Pancreas (tissue), 10 donors: ENCODE data around the gene SND1. TPM values are rescaled to one million over a fixed set of nuclear protein-coding genes. Genes with fewer than 3 reads are reported as not detected.
A peak's percentile ranks its signal among the peaks of the same experiment; 100 is the strongest.

Experiments
- ATAC-seq, 4 donors: fragments of 200-7000 bp; cut with Tn5 transposase; one replicate each; pipeline versions ENCODE4 v1.8.0 to v1.9.1; 2020; ENCODE audit warnings: mild to moderate bottlenecking in 4 of 4, moderate library complexity in 4 of 4
- DNase-seq, 6 donors: peaks; one replicate each; pipeline ENCODE4 v3.0.0-alpha.2; 2020
- FAIRE-seq: peaks from 2 replicates; lab custom pipeline; 2012; peaks lifted over from hg19 to GRCh38; lab: Jason Lieb, UNC
- H3K27ac ChIP-seq, 4 donors: fragments of 200-600 bp; sonication (generic); 1 replicate in 3 of 4; 2 replicates in 1 of 4; pipeline versions ENCODE4 v1.5.0 to v1.8.0; 2020
- H3K27me3 ChIP-seq, 4 donors: fragments of 200-600 bp; one replicate each; pipeline ENCODE4 v1.8.0; 2021
- H3K36me3 ChIP-seq, 3 donors: fragments of 200-600 bp; sonication (generic) in 1 of 3; one replicate each; pipeline versions ENCODE4 v1.5.0 to v1.8.0; 2020 to 2021
- H3K4me1 ChIP-seq, 3 donors: fragments of 200-600 bp; one replicate each; pipeline ENCODE4 v1.8.0; 2021
- H3K4me3 ChIP-seq, 4 donors: fragments of 200-600 bp; sonication (generic) in 2 of 4; one replicate each; pipeline versions ENCODE4 v1.5.0 to v1.8.0; 2020 to 2021
- H3K9me3 ChIP-seq, 4 donors: fragments of 200-600 bp; one replicate each; pipeline ENCODE4 v1.8.0; 2021
- CTCF ChIP-seq, 4 donors: fragments of 200-600 bp; sonication (generic) in 3 of 4; IDR thresholded peaks; one replicate each; pipeline versions ENCODE4 v1.5.0 to v1.8.0; 2021; ENCODE audit warnings: antibody characterized with exemption in 4 of 4
- WGBS, 2 donors: extraction: QIAGEN DNeasy Blood & Tissue Kit; methylation state at CpG; one replicate each; pipeline ENCODE4 v1.1.7; 2013; 5-methylcytosine and 5-hydroxymethylcytosine counted together
- intact Hi-C, 3 donors: fragments of 100-400 bp; cut with DNase I; formaldehyde crosslinking; loops; one replicate each; pipeline versions ENCODE4 v1.11.1 to v1.14.2; 2022
- polyA plus RNA-seq, 2 donors: library from polyadenylated mRNA; stranded (reverse); fragments of 200-250 nt; gene quantifications; one replicate each; pipeline ENCODE4 v1.2.3, GENCODE V29; 2013
- total RNA-seq, 6 donors: library from RNA; stranded (reverse); fragmentation: NEBNext Ultra II Directional in 4 of 6; extraction: Animal tissue kit (Norgen Biotek cat#: 25700) in 4 of 6; gene quantifications; one replicate each; pipeline versions ENCODE4 v1.2.1 to v1.2.4, GENCODE V29; 2021 to 2023
- donor health status: healthy with polysubstance abuse.
- donor health status: DM: no; HTN: no; CAD: no; lungs with moderate emphysema.
- donor health status: DM: no; HTN: no; CAD: no.
- donor health status: control.
- donor health status: control.
- donor health status: Bipolar disorder and iron deficiency.
- donor health status: DM: yes; HTN: yes; CAD: no.
- donor health status: DM: no; HTN: no; CAD: no.
- donor health status: DM: no; HTN: no; CAD: no.
- donor health status: DM: yes; HTN: yes; CAD: no.

SND1 gene
- total and polyA plus RNA-seq, 8 donors = 84.1 to 308 (median 225) TPM

GRCh38 chr7:128027485-128027980 is 375.5 kb downstream of the SND1 start:
- intact Hi-C loops = no loop called here
- Histone ChIP-seq H3K27me3 (no peaks in the 10 kb centered on the region), H3K9me3 (no peaks in the 10 kb centered on the region), H3K36me3 (no peaks in the 10 kb centered on the region), H3K27ac (no peak overlapping the region), H3K4me3 (no peak overlapping the region), H3K4me1 (no peaks in the 10 kb centered on the region)
- TF ChIP-seq CTCF (IDR thresholded peaks at IDR 0.05) = no peak
- ATAC-seq (no peak), DNase-seq (no peak), FAIRE-seq (no peak)
- 88 to 94% methylated on average over 4 of the region's 4 CpGs for WGBS, 2 donors

GRCh38 chr7:128029405-128029995 is 377.5 kb downstream of the SND1 start:
- TF ChIP-seq CTCF (IDR thresholded peaks at IDR 0.05) = no peak
- H3K27me3 ChIP-seq = no peaks in the 10 kb centered on the region
- FAIRE-seq (no peak), ATAC-seq (no peak), DNase-seq (no peak)
- no peak overlapping the region for H3K4me3 ChIP-seq
- peaks cover 0 to 4% (median 2%) of the 10 kb centered on the region in 3 donors for H3K4me1 ChIP-seq
- intact Hi-C loops = no loop called here
- no peaks in the 10 kb centered on the region for H3K9me3 ChIP-seq
- no peak overlapping the region for H3K27ac ChIP-seq
- WGBS, 2 donors = 95 to 96% methylated on average over 17 of the region's 17 CpGs
- H3K36me3 ChIP-seq = no peaks in the 10 kb centered on the region

- ATAC-seq (no peak), FAIRE-seq (no peak), DNase-seq (no peak)
- H3K36me3 ChIP-seq = no peaks in the 10 kb centered on the region
- H3K27ac ChIP-seq = no peak overlapping the region
- no peaks in the 10 kb centered on the region for H3K9me3 ChIP-seq
- H3K4me1 ChIP-seq = peaks cover 0 to 4% (median 2%) of the 10 kb centered on the region in 3 donors
- H3K27me3 ChIP-seq = no peaks in the 10 kb centered on the region
- 97 to 99% methylated on average over 21 of the region's 21 CpGs for WGBS, 2 donors
- no peak overlapping the region for H3K4me3 ChIP-seq
- intact Hi-C loops = no loop called here
- TF ChIP-seq CTCF (IDR thresholded peaks at IDR 0.05) = no peak
Measured at GRCh38 chr7:128030263-128030653, 378.3 kb downstream of the SND1 start.

GRCh38 chr7:128030654-128031611 is 378.9 kb downstream of the SND1 start, which contains the start of gene LRRC4:
LRRC4 (minus strand) TSS chr7:128031437; CDS start chr7:128030640, 797 bp downstream.
- peak within 1 kb of the TSS in 2 of 4 donors; percentile 25 to 45 for H3K4me3 ChIP-seq
- no peaks in the 10 kb centered on the region for H3K27me3 ChIP-seq
- H3K9me3 ChIP-seq = no peaks in the 10 kb centered on the region
- intact Hi-C loops = no loop called here
- peaks cover 0 to 4% (median 2%) of the 10 kb centered on the region in 3 donors for H3K4me1 ChIP-seq
- no peaks in the 10 kb centered on the region for H3K36me3 ChIP-seq
- no peak for TF ChIP-seq CTCF (IDR thresholded peaks at IDR 0.05)
- WGBS, 2 donors = 50 to 67% methylated on average over 78 to 87 of the region's 87 CpGs
- DNase-seq = peak in 2 of 6 donors; percentile 67 to 70
- peak in 3 of 4 donors; percentile 23 to 43 (median 38) for ATAC-seq
- H3K27ac ChIP-seq = no peak within 1 kb of the TSS
- FAIRE-seq = no peak
